Myometrial cell (primary cell): ENCODE results near the gene PRMT3. TPM values are rescaled to one million over a fixed set of nuclear protein-coding genes. Genes with fewer than 3 reads are reported as not detected.

ENCODE experiments used
- total RNA-seq: library from RNA; depleted of rRNA; stranded (reverse); fragments of >200 nt; gene quantifications from 2 replicates; pipeline ENCODE4 v1.2.3, GENCODE V29; 2015

The PRMT3 gene
- 16.1 and 21.6 TPM in 2 replicates for total RNA-seq

GRCh38 chr11:20387261-20388095 lies at the start of gene PRMT3:
Gene PRMT3, plus strand, starts transcription at chr11:20387716. Its CDS starts 31 bp downstream, at chr11:20387747.

GRCh38 chr11:20363500-20364340 lies 23.8 kb upstream of the PRMT3 start, which contains the start of gene HTATIP2:
Gene HTATIP2, plus strand, starts transcription at chr11:20363714. Its CDS starts 524 bp downstream, at chr11:20364238.

Other genes with a start within 250 kb of the PRMT3 start
- gene DBX1, start 227.2 kb upstream of the PRMT3 start, total RNA-seq, result not detected in 2 replicates
- 53.3 and 83.6 TPM in 2 replicates for gene HTATIP2, start 24.0 kb upstream of the PRMT3 start, total RNA-seq
- not detected in 2 replicates for gene SLC6A5, start 211.9 kb downstream of the PRMT3 start, total RNA-seq